ENCODE measurements around the gene CLPTM1. TPM values are rescaled to one million over a fixed set of nuclear protein-coding genes. Genes with fewer than 3 reads are reported as not detected.
A peak's percentile ranks its signal among the peaks of the same experiment; 100 is the strongest.

Gene CLPTM1
- total and polyA plus RNA-seq, 9 of the 15 experiments (the other 6 are each of a cell fraction or from before 2014, with no cell fraction given), result 0.37 to 96.0 (median 27.5) TPM

DNA sequence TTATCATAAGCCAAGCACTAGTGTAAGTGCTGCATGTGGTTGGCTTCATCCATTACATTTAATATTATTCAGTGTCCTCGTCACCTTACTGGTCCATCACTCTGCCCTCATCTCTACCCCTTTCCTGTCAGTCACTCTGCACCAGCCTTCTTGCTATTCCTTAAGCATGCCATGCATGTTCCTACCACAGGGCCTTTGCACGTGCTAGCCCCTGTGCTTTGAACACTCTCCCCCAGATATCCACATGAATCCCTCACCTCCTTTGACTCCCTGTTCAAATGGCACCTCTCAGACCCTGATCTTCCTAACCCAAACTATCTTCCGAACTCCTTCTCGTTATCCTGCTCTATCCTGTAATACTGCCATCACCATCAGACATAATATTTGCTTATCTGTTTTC, 42.8 kb downstream of the CLPTM1 start (continued):
- TF ChIP-seq HNRNPLL (IDR thresholded peaks at IDR 0.05; ENCODE audit: low read depth, low read length, poor library complexity, severe bottlenecking) (no peak), KDM1A (IDR thresholded peaks at IDR 0.05) (peak; percentile 69 to 85), MXI1 (IDR thresholded peaks at IDR 0.05; ENCODE audit: low read depth, low read length) (no peak), NFRKB (IDR thresholded peaks at IDR 0.05; ENCODE audit: low read depth) (no peak), ARHGAP35 (IDR thresholded peaks at IDR 0.05; ENCODE audit: partially characterized antibody) (no peak), PRPF4 (IDR thresholded peaks at IDR 0.05; ENCODE audit: insufficient read depth, low read depth, low read length, poor library complexity, severe bottlenecking) (no peak), RCOR1 (IDR thresholded peaks at IDR 0.05; ENCODE audit: borderline replicate concordance in 1 of 2, low read depth in 2 of 2, low read length in 2 of 2) (peak in 1 of 2 experiments; percentile 39; a peak in 1 of 4 replicates), RHOXF2B (CRISPR knock-in tag; conservative IDR thresholded peaks at IDR 0.05) (no peak), HDAC2 (IDR thresholded peaks at IDR 0.05) (peak; percentile 57; the same call in 1 of the 2 replicates), POLR2H (tag; IDR thresholded peaks at IDR 0.05; ENCODE audit: low read depth) (no peak), PCBP1 (IDR thresholded peaks at IDR 0.05; ENCODE audit: low read depth, low read length, poor library complexity, severe bottlenecking) (no peak), E2F3 (CRISPR knock-in tag; IDR thresholded peaks at IDR 0.05) (no peak), ZFX (CRISPR knock-in tag; IDR thresholded peaks at IDR 0.05) (no peak), HDAC3 (IDR thresholded peaks at IDR 0.05; ENCODE audit: borderline replicate concordance, partially characterized antibody) (no peak), ZNF263 (CRISPR knock-in tag; IDR thresholded peaks at IDR 0.05; ENCODE audit: borderline replicate concordance) (no peak), FIP1L1 (IDR thresholded peaks at IDR 0.05; ENCODE audit: low read depth, low read length, poor library complexity, severe bottlenecking) (no peak), ZNF561 (CRISPR knock-in tag; conservative IDR thresholded peaks at IDR 0.05) (no peak), MTA1 (IDR thresholded peaks at IDR 0.05; ENCODE audit: borderline replicate concordance) (no peak), PHTF2 (CRISPR knock-in tag; IDR thresholded peaks at IDR 0.05) (no peak), TEAD2 (tag; IDR thresholded peaks at IDR 0.05) (no peak), NFIC (IDR thresholded peaks at IDR 0.05) (no peak)
- TF ChIP-seq, protein P1, sequence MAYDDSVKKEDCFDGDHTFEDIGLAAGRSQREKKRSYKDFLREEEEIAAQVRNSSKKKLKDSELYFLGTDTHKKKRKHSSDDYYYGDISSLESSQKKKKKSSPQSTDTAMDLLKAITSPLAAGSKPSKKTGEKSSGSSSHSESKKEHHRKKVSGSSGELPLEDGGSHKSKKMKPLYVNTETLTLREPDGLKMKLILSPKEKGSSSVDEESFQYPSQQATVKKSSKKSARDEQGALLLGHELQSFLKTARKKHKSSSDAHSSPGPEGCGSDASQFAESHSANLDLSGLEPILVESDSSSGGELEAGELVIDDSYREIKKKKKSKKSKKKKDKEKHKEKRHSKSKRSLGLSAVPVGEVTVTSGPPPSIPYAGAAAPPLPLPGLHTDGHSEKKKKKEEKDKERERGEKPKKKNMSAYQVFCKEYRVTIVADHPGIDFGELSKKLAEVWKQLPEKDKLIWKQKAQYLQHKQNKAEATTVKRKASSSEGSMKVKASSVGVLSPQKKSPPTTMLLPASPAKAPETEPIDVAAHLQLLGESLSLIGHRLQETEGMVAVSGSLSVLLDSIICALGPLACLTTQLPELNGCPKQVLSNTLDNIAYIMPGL (CRISPR knock-in tag; IDR thresholded peaks at IDR 0.05), result no peak
- TF ChIP-seq, protein P2, sequence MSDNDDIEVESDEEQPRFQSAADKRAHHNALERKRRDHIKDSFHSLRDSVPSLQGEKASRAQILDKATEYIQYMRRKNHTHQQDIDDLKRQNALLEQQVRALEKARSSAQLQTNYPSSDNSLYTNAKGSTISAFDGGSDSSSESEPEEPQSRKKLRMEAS (CRISPR knock-in tag; IDR thresholded peaks at IDR 0.05), result 0 out of 2 replicates have a peak, but pooled peaks have one; percentile 29
- TF ChIP-seq, protein P3, sequence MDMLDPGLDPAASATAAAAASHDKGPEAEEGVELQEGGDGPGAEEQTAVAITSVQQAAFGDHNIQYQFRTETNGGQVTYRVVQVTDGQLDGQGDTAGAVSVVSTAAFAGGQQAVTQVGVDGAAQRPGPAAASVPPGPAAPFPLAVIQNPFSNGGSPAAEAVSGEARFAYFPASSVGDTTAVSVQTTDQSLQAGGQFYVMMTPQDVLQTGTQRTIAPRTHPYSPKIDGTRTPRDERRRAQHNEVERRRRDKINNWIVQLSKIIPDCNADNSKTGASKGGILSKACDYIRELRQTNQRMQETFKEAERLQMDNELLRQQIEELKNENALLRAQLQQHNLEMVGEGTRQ (CRISPR knock-in tag; IDR thresholded peaks at IDR 0.05), result no peak
- TF ChIP-seq, protein P4, sequence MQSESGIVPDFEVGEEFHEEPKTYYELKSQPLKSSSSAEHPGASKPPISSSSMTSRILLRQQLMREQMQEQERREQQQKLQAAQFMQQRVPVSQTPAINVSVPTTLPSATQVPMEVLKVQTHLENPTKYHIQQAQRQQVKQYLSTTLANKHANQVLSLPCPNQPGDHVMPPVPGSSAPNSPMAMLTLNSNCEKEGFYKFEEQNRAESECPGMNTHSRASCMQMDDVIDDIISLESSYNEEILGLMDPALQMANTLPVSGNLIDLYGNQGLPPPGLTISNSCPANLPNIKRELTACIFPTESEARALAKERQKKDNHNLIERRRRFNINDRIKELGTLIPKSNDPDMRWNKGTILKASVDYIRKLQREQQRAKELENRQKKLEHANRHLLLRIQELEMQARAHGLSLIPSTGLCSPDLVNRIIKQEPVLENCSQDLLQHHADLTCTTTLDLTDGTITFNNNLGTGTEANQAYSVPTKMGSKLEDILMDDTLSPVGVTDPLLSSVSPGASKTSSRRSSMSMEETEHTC (IDR thresholded peaks at IDR 0.05), result no peak
- TF ChIP-seq, protein P5, sequence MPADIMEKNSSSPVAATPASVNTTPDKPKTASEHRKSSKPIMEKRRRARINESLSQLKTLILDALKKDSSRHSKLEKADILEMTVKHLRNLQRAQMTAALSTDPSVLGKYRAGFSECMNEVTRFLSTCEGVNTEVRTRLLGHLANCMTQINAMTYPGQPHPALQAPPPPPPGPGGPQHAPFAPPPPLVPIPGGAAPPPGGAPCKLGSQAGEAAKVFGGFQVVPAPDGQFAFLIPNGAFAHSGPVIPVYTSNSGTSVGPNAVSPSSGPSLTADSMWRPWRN (IDR thresholded peaks at IDR 0.05; ENCODE audit: low read depth), result no peak

Data from K562 (cell line).